H1 (cell line): Measurements from ENCODE around the gene KCND3. TPM values are rescaled to one million over a fixed set of nuclear protein-coding genes. Genes with fewer than 3 reads are reported as not detected.

Experiments used
- CEBPB ChIP-seq: IDR thresholded peaks from 2 replicates; pipeline ENCODE4 v1.6.1; 2012; ENCODE audit warnings: low read depth, low read length
- NRF1 ChIP-seq: IDR thresholded peaks from 2 replicates; pipeline ENCODE4 v1.6.1; 2011; ENCODE audit warnings: mild to moderate bottlenecking, low read depth, low read length, improper control_type of control experiment
- polyA plus RNA-seq, 7 experiments: library from polyadenylated mRNA; depleted of rRNA in 3 of 7; stranded (reverse) in 5 of 7; unstranded in 2 of 7; fragments of >200 nt in 5 of 7; fragments of 200-250 nt in 2 of 7; gene quantifications; 1 replicate in 5 of 7; 2 replicates in 1 of 7; 4 replicates in 1 of 7; pipeline versions ENCODE4 v1.2.1 to v1.2.3, GENCODE V29; 2011 to 2013; ENCODE audit warnings: missing spikeins in 2 of 7, mixed read lengths in 2 of 7
- total RNA-seq: library from RNA; stranded (reverse); fragmentation: NEBNext Ultra II Directional; extraction: Animal tissue kit (Norgen Biotek cat#: 25700); gene quantifications from 2 replicates; pipeline ENCODE4 v1.2.1, GENCODE V29; 2021
- TF ChIP-seq, protein P1 (sequence below), 3 experiments: IDR thresholded peaks; 1 replicate in 2 of 3; 2 replicates in 1 of 3; pipeline versions ENCODE4 v1.5.1 to v1.6.1; 2011; ENCODE audit warnings: low read length in 3 of 3, mild to moderate bottlenecking in 3 of 3, inconsistent platforms in 2 of 3, low read depth in 1 of 3, moderate library complexity in 1 of 3; ENCODE audit not compliant: insufficient read depth in 1 of 3; ENCODE audit errors: control extremely low read depth in 1 of 3
- TF ChIP-seq, protein P2 (sequence below): IDR thresholded peaks from 2 replicates; pipeline ENCODE4 v1.6.1; 2012; ENCODE audit warnings: low read length, inconsistent platforms

Gene KCND3
- total and polyA plus RNA-seq, 2 of the 8 experiments (the other 6 are each of a cell fraction or from before 2014, with no cell fraction given), result 0.14 to 0.48 TPM

DNA sequence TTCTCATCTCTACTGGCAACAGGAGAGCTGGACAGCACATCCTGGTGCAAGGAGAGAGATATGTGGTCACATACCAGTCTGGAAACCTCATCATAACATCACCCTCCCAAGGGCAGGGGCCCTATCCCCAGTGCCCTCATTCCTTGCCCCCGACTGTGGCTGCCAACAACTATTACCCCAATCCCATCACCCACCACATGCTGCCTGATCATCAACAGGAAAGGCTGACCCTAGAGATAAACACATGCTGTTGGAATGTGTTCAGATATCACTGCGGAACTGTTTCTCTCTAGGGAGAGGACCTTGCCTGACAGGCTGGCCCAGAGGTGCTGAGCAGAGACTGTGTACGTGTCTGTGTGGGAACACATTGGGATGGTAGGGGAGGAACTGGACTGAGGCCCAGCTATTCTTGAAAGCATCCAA lies 245.8 kb downstream of the KCND3 start (continued):
- TF ChIP-seq, protein P1, sequence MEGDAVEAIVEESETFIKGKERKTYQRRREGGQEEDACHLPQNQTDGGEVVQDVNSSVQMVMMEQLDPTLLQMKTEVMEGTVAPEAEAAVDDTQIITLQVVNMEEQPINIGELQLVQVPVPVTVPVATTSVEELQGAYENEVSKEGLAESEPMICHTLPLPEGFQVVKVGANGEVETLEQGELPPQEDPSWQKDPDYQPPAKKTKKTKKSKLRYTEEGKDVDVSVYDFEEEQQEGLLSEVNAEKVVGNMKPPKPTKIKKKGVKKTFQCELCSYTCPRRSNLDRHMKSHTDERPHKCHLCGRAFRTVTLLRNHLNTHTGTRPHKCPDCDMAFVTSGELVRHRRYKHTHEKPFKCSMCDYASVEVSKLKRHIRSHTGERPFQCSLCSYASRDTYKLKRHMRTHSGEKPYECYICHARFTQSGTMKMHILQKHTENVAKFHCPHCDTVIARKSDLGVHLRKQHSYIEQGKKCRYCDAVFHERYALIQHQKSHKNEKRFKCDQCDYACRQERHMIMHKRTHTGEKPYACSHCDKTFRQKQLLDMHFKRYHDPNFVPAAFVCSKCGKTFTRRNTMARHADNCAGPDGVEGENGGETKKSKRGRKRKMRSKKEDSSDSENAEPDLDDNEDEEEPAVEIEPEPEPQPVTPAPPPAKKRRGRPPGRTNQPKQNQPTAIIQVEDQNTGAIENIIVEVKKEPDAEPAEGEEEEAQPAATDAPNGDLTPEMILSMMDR (IDR thresholded peaks at IDR 0.05; ENCODE audit: control extremely low read depth in 1 of 3, insufficient read depth in 1 of 3, low read depth in 1 of 3, low read length in 3 of 3), result no peak
- TF ChIP-seq, protein P2, sequence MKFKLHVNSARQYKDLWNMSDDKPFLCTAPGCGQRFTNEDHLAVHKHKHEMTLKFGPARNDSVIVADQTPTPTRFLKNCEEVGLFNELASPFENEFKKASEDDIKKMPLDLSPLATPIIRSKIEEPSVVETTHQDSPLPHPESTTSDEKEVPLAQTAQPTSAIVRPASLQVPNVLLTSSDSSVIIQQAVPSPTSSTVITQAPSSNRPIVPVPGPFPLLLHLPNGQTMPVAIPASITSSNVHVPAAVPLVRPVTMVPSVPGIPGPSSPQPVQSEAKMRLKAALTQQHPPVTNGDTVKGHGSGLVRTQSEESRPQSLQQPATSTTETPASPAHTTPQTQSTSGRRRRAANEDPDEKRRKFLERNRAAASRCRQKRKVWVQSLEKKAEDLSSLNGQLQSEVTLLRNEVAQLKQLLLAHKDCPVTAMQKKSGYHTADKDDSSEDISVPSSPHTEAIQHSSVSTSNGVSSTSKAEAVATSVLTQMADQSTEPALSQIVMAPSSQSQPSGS, result no peak
- TF ChIP-seq NRF1 (no peak), CEBPB (no peak)
